ENCODE data around the gene PRKN. TPM values are rescaled to one million over a fixed set of nuclear protein-coding genes. Genes with fewer than 3 reads are reported as not detected.

PRKN gene
- total RNA-seq, 1 experiment from 2014 or later, result 2.0 TPM

- H2BK12ac ChIP-seq (ENCODE audit: insufficient read length, low read depth, low read length), result no peak overlapping the region
- no peak for TF ChIP-seq CTCF (conservative IDR thresholded peaks at IDR 0.05)
- H4K91ac ChIP-seq (ENCODE audit: insufficient read length, low read depth, low read length), result no peak overlapping the region
- Mint-ChIP-seq H3K9me3 (peaks cover 3 to 7% of the 10 kb centered on the region in 2 experiments; a peak in 4 of 5 replicates), H3K36me3 (ENCODE audit: insufficient read depth in 1 of 3, low read depth in 3 of 3) (peaks cover 2 to 9% (median 5%) of the 10 kb centered on the region in 3 experiments; a peak in 4 of 7 replicates), H3K27me3 (ENCODE audit: low read depth) (no peaks in the 10 kb centered on the region), H3K4me3 (no peak overlapping the region), H3K4me1 (peaks cover 11 to 15% of the 10 kb centered on the region in 2 experiments), H3K27ac (no peak overlapping the region)
- H3K14ac ChIP-seq (ENCODE audit: insufficient read depth, low read length), result no peak overlapping the region
- no peak overlapping the region for H4K5ac ChIP-seq (ENCODE audit: insufficient read length, low read depth, low read length)
- H3K79me1 ChIP-seq (ENCODE audit: insufficient read depth, low read depth, low read length, poor library complexity, severe bottlenecking), result no peaks in the 10 kb centered on the region
- no peak overlapping the region for H2BK120ac ChIP-seq (ENCODE audit: low read depth, low read length, poor library complexity, severe bottlenecking)
- no peak overlapping the region for H2BK20ac ChIP-seq (ENCODE audit: low read depth, low read length, poor library complexity, severe bottlenecking)
- no peak overlapping the region for H3K23ac ChIP-seq (ENCODE audit: insufficient read length, low read depth, low read length)
- H3K23me2 ChIP-seq (ENCODE audit: insufficient read length, low read depth, low read length, poor library complexity, severe bottlenecking), result no peaks in the 10 kb centered on the region
- no peak overlapping the region for H3K18ac ChIP-seq (ENCODE audit: insufficient read length, low read depth, low read length)
- no peak for DNase-seq
- H3K9ac ChIP-seq (ENCODE audit: extremely low read depth, insufficient read length, low read length), result no peak overlapping the region
- H2AFZ ChIP-seq (ENCODE audit: low read length), result no peak overlapping the region
- H3K27me3 ChIP-seq (ENCODE audit: insufficient read depth, low read length), result no peaks in the 10 kb centered on the region
- H2AK5ac ChIP-seq (ENCODE audit: insufficient read length, low read length), result no peak overlapping the region
- H3K27ac ChIP-seq (ENCODE audit: insufficient read length, low read depth, low read length), result no peak overlapping the region
- no peaks in the 10 kb centered on the region for H3K79me2 ChIP-seq (ENCODE audit: insufficient read depth, low read length)
- no peaks in the 10 kb centered on the region for H4K20me1 ChIP-seq (ENCODE audit: control insufficient read depth, insufficient read depth, insufficient read length)
- no peaks in the 10 kb centered on the region for H3K9me3 ChIP-seq (ENCODE audit: control insufficient read depth, low read depth, low read length)
- no peak overlapping the region for H3K56ac ChIP-seq (ENCODE audit: insufficient read length, low read depth, low read length)
- no peak overlapping the region for H3K4ac ChIP-seq (ENCODE audit: low read depth, low read length)
- H2BK15ac ChIP-seq (ENCODE audit: low read depth, low read length), result no peak overlapping the region
- H3K4me1 ChIP-seq (ENCODE audit: insufficient read depth, low read length), result no peaks in the 10 kb centered on the region
- H3T11ph ChIP-seq (ENCODE audit: low read length), result no peak overlapping the region
- no peak overlapping the region for H3K4me2 ChIP-seq (ENCODE audit: insufficient read depth, insufficient read length, low read length)
- H2BK5ac ChIP-seq (ENCODE audit: insufficient read length, low read length), result no peak overlapping the region
- no peak overlapping the region for H4K8ac ChIP-seq (replicated peaks; ENCODE audit: insufficient read length, low read depth, low read length)
- WGBS (ENCODE audit: extremely low coverage, insufficient read length, low lambda C conversion rate), result no CpG with 5 or more reads among the region's 6 CpGs
Measured at GRCh38 chr6:161635975-161636374, 1091.6 kb downstream of the PRKN start.
